ENCODE data around the gene CADM2.

CADM2 gene

DNA sequence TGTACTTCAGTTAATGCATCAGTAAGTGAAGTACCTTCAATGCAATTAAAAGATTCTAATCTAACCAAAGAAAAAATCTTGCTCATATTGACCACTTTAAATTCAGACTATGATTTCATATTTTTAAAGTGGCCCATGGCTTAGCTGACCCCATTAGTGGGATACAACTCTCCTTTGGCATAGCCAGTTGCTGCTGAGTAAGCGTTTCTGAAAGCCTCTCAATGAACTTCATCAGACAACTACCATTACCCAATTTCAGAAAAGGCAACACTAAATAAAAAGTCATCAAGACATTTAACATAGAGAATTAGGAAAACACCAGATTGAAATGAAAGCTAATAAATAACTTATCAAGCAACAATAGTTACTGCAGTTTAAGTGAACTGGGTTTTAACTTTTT, 27.0 kb downstream of the CADM2 start:
- no peak for DNase-seq

DNA sequence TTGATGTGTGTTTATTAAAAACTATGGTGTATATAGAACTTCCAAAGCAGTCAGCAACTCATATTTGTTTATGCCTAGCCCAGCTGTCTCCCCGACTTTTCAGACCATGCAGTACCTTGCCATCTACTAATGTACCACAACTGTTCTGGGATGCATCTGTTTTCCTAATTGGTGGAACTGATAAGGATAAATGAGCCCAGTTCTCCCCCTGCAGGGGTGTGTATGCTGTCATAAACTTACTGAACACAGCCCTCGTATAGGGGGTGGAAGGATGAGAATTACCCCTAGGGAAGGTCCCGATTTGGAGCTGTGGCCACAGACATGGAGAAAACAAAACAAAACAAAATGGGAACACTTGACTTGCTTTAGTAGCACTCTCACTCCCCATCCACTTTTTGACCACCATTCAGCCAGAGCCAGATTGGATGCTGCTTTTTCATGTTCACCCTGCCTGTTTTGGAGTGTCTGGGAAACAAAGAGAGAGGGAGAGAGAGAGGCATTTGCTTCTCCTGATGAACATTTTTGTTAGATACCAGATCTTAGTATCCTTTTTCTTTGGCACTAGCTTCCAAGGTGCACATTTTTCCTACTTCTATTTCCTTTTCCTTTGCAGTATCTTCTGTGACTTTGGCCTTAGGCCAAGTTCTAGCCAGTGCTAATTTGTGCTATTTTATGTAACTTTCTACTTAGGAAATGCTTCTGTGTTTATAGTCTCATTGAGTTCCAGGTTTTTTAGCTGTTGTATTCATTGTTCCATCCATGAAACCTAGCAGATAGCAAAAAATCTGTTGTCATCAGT, 29.1 kb downstream of the CADM2 start:
- no peak for DNase-seq

DNA sequence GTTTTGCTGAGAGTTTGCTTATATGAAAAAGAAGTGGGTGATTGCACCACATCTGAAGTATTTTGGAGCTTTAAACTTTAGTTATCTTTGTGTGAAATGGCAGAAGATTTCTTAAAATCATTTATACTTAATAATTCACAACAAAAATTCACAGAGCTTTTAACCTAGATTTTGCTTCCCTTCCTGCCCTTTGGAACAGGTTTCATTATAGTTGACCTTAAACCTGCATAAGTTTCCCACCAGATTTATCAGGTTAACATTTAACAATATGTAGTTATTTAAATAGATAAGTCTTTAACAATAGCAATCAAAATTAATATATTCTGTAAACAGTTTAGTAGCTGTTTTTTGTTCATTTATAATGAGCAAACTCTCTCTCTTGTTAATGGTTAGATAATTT, 30.3 kb downstream of the CADM2 start:
- DNase-seq: no peak

DNA sequence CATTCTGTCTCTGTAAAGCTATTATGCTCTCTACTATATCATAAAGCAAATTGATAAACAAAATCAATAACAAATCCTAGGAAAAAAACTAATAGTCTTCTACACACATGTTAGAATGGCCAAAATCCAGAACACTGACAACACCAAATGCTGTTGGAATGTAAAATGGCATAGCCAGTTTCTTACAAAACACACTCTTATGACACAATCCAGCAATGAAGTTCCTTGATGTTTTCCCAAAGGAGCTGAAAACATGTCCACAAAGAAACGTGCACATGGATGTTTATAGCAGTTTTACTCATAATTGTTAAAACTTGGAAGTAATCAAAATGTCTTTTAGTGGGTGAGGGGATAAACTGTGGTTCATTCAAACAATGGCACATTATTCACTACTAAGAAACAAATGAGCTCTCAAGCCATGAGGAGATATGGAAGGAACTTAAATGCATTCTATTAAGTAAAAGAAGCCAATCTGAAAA, 32.7 kb downstream of the CADM2 start:
- DNase-seq: no peak

DNA sequence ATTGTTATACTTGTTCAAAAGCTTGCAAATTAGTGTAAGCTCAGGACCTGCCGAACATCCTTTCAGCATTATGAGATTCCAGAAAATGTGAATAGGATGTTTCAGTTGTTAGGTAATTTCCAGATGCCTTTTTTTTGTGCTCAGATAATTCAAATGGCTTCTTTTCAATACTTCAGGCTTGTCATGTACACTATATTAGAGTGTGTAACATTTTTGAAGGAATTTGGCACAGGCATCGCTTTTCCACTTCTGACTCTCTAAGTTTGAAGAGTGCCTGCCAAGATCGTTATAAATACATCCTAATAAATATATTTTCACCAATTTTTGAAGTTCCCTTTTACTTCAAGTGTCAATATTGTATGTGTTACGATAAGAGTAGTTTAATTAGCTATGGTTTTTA, 35.2 kb downstream of the CADM2 start:
- DNase-seq: no peak

DNA sequence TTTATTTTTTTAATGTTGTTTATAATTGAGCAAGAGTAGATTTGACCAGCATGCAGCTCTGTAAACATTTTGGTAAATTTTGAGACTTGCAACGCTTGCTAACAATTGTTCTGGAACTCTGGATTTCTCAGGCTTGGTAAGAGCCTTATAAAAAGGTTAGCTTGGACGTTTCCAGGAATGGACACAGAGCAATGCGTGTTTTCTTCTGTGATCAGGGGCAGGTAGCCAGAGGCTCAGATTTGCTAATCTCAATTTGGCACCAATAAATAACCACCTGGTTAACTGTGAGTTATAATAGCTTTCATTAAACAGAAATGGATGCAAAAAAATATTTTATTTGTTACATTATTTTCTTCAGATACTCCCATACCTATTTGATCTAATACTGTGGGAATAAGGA, 39.8 kb downstream of the CADM2 start:
- DNase-seq: no peak

DNA sequence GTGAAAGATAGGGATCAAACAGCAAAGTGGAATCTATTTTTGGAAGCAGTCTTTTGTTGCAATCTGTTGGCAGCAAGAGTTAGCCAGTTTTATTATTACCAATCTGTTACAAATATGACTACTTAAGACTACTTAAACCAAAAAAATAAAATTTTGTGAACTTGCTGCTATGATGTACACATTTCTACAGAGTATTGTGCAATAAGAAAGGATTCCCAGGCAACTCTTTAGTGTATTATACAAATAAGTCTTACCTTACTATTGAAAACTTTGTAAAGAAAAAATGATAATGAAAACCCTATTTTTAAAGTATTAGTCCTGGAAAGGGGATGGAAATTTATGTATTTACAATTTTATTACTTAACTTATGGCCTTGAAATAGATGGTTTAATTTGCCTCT, 44.7 kb downstream of the CADM2 start:
- no peak for DNase-seq

DNA sequence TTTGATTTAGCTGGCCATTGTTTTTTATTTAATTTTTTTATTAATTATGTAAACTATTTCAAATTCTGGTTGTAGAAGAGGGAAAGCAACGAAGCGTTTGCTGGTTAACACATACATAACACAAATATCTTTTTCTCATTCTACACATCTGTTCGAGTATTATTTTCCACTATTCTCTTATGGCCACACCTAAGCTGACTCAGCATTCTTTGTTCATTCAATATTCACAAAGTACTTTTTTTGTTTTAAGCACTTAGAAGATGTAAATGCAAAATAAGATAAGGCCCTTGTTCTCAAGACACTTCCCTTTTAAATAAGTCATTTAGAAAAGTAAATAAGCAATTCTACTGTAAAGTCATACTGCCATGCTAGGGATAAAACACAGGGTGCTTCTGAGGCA, 45.4 kb downstream of the CADM2 start:
- no peak for DNase-seq

DNA sequence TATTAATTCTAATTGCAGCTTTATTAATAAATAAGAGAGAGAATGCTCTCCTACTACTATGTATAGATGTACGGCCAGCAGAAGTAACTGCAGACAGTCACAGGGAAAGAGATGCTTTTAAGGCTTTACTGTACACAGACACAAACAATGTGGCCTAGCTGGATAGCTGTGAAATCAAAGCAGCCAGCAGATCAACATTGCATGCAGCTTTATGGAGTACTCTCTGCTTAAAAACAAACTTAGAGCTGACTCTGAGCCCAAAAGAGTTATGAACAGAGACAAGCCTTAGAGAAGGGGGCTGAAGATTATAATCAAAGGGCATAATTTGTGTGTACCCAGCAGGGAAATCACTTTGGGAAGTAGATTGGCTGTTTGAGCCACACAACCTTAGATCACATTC, 47.2 kb downstream of the CADM2 start:
- no peak for DNase-seq

DNA sequence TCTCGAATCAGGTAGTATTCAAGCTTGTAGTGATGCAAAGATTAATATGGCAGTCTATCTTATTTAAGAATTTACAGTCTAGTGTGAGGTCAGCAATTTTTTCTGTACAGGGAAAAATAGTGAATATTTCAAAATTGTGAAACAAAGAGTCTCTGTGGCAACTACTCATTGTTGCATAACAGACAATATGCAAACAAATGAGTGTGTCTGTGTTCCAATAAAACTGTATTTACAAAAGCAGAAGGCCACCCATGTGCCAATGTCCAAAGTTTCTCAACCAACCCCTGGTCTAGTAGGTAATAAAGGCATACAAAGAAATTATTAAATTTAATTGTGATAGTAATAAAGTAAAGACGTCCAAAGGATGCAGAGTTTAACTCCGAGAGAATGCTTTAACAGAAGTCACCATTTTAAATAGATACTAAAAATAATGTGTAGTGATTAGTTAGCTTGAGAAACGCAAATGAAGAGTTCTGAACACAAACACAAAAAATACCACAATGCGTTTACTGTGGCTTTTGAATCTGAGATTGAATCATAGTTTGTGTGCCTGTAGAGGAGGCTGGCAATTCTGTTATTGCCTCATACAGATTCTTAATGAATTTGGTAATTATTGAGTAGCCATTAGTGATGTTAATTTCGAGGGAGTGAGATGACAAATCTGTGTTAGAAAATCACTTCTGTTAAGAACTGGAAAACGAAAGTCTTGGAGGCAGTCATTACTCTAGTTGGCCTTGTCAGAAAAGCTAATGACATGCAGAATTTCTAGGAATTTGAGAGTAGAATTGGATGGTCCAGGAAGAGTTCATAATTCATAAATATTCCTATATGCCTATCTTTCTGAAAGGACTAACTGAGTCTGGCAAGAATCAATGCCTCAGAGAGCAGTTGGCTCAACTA, 48.7 kb downstream of the CADM2 start:
- DNase-seq: no peak

DNA sequence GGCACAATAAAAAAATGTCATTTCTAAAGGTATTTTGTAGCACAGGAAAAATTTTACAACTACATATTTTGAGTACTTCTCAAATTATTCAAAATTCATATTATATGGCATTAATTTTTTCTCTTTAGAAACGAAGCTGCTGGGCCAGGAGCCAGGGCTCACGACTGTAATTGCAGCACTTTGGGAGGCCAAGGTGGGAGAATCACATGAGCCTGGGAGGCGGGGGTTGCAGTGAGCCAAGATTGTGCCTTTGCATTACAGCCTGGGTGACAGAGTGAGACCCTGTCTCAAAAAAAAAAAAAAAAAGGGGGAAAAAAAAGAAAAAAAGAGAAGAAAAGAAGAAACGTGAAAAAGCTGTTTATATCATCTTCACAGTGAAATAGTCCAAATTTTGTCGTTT, 62.0 kb downstream of the CADM2 start:
- DNase-seq: no peak

DNA sequence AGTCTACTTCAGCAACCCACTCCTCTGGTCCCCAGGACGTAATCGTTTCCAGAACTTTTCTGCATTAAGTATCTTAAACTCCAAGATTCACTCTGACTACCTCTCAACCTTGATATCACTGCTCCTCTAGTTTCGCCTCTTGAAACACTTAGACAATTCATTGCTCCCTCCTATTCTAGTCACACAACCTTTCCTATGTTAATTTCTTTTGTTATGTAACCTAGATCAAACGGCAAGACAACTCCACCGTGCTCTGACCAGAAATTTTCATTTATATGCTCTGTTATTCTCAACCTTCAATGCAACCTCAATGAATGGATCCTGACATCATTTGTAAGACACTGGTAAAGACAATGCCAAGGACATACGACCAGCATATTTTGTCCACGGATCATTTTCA, 71.3 kb downstream of the CADM2 start:
- no peak for DNase-seq

DNA sequence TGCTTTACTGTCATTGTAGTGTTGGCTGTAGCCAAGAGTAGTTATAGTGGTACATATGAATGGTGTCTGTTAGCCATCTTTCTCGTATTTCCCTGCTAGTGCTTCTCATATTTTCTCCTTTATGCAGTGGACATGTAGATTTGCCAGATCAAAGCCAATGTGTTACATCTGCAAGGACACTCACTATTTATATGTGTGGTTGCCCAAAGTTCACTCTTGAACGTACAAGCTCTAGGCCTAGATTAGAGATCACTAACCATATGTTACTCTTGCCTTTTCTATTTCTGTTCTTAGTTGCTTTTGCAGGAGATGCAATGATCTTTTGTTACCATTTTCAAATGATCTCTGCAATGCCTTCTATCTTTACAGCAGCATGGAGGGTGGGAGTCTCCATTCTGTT, 78.4 kb downstream of the CADM2 start:
- DNase-seq: no peak

DNA sequence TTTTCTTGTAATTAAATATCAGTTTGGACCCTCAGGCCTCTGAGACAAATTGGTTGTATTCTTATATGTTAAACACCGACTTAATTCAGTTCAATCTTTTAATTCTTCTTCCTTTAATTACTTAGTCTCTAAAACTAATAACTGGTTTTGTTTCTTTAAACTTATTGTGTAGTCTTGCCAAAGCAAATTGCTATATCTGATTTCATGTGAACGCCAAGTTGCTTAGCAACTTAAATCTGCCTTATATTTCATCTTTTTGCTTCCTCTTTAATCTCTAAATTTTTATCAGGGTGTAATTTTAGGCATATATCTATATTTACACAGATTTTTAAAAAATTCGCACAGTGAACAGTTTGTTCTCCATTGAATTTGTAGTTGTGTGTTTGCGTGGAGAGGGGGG, 82.2 kb downstream of the CADM2 start:
- no peak for DNase-seq

DNA sequence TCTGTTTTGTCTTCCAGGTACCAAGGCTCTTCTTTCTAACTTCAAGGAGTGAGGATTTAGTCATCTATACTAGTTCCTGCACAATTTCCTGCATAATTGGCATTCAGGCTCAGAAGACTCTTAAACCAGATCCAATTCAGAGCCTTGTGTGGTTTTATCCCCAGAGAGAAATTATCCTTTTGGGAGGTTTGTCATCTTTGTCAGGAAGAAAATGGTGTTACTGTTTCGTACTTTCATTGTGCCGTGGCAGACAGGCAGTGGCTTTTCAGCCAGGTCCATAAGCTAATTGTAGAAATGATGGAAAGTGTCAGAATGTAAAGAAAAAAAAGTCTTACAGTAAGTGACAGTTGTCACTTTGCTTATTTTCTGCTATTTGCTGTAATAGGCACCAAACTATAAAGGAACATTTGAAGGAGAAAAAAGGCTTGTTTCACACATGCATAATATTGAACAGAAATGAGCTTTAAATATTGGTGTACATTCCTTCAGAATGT, 82.8 kb downstream of the CADM2 start:
- DNase-seq: no peak

DNA sequence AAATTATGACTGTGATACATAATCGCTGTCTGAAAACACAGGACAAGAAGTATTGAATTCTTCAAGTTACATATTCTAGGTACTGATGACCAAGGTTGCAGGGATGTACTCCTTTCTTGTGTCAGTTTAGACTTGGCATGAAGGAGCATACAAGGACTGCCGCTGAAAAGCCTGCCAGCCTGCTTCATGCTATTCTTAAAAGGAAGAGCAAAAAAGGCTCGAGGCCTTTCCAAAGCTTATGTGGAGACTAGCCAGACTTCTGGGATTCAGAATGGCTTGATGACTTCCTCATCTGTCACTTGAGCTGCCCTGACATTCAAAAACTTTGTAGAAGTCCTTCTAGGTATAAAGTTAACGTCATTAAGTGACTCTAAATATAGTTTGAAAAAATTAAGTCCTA, 92.0 kb downstream of the CADM2 start:
- DNase-seq: no peak

DNA sequence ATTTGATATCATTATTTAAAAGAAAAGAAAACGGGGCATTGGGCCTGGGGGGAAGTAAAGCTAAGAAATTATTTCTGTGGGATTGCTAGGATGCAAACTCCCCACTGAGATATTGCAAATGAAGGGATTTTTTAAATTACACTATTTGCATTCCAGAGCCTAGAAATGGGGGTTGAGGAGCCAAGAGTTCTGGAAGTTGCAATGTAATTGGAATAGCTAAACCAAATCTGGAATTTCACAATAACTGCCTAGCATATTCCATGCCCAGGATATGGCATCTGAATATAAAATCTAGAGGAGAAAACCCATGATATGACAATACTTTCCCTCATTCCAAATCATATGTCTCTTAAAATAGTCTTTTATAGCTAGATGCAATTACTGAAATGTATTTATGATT, 93.0 kb downstream of the CADM2 start:
- no peak for DNase-seq

DNA sequence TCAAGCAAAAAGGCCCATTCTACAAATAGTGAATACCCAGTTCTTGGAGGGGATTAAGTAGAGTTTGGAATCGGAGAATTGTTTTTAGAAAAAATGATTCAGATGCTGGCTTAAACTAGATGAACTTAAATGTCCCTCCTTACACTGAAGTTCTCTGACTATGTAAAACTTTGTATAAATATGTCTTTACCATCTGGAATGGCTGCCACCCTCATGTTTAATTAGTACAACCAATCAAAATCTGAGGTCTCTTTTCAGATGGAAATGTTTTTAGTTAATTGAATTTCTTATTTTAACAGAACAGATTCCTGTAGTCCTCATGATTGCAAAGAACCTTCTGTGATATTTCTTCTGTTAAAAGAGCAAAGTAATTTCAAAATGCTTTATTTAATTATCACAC, 94.8 kb downstream of the CADM2 start:
- no peak for DNase-seq

DNA sequence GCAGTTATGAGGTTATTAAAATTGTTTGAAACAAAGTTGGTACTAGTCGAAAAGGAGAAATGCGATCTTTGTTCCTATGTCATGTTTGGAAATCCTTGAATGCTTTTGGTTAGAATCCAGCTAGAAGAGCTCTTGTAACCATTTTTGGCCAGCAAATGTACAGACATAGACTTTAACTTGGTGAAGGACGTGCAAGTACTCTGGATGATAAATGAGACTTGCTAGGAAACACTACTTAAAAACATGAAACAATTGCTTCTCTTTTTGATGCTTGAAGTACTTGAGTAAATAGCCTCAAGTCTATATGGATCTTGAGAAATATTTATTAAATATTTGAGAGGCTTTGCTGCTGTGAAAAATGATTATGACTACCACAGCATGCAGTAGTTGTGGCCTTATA, 95.8 kb downstream of the CADM2 start:
- no peak for DNase-seq

DNA sequence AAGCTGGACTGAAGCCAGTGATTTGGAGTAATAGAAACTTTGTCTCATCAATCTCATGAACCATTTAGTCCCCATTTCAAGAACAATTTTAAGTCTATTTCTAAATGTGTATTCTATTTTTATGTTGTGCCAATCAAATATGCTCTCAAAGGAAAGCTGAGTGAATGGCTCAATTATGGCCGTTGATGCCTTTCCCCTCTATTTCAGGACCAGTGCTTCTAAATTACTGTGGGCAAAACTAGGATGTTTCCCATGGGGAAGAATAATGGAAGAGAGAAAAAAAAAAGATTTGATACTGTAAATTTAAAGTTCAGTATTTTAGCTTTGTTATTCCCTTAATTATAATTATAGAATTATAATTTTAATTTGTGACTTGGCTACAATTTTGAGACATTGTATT, 110.1 kb downstream of the CADM2 start:
- DNase-seq: no peak

DNA sequence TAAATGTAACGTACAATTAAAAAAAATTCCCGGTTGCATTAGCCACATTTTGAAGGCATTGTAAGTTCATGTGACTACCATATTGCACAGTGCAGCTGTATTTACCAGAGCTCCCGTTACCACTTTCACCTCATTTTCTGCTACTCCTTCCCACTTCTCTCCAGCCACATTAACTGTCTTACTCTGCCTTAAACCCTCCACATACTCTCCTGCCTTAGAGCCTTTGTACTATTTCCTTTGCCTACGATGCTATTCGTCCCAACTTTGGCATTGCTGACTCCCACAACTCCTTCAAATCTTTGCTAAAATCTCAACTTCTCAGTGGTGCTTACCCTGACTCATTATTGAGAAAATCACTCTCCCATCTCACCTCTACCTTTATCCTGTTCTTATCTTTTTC, 115.2 kb downstream of the CADM2 start:
- no peak for DNase-seq

DNA sequence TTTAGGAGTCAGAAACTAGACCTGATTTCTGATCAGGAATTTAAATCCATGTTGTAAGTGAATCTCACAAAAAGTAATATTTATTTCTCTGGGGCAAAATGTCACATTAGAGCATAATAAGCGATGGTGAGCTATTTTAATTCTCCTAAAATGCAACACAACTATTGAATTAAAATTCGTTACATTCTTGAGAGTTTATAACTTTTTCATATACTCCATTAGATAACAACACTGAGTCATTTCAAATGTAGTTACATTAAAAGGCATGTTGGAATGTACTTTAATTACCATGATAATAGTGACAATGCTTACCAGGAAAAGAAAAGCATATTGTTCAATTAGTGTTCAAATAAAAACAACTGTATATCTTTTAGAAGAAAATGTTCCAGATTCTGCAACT, 116.9 kb downstream of the CADM2 start:
- DNase-seq: no peak

DNA sequence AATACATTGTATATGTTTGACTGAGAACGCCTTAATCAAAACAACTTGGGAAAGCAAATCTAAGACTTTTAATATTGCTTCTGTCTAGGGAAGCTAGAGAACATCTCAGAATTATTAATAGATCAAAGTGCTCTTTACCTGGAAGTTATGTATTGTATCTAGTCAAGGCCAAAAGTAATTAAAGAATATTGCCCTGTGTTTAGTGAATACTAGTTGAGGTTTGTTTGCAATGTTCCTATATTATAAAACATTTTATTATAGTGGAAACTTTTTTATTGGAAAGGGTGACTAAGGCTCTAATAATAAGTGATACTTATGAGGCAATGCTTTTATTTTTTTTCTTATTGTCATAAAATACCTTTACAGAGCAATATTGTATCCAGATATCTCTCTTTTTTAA, 118.2 kb downstream of the CADM2 start:
- no peak for DNase-seq
